ENCODE results near the gene PTPRD. TPM values are rescaled to one million over a fixed set of nuclear protein-coding genes. Genes with fewer than 3 reads are reported as not detected.

Gene PTPRD
- total and polyA plus RNA-seq, 2 donors (not counting 1 experiment from before 2014, with no cell fraction given) = 0.35 to 4.8 TPM

GRCh38 chr9:9679433-9679832, 933.4 kb downstream of the PTPRD start:
- H4K20me1 ChIP-seq (ENCODE audit: control insufficient read depth, extremely low read depth, insufficient read depth, low read length) = no peaks in the 10 kb centered on the region
- H3K4me3 ChIP-seq (replicated peaks in 1 of 4; ENCODE audit: control extremely low read depth in 1 of 4, insufficient read depth in 1 of 4, low read depth in 3 of 4, low read length in 4 of 4) = no peak overlapping the region
- H3K27ac ChIP-seq (ENCODE audit: insufficient read depth, low read length) = no peak overlapping the region
- TF ChIP-seq EZH2 (IDR thresholded peaks at IDR 0.05; ENCODE audit: low read length, missing control alignments) (no peak), CTCF (conservative IDR thresholded peaks at IDR 0.05 in 1 of 2, IDR thresholded peaks at IDR 0.05 in 1 of 2; ENCODE audit: low read depth in 1 of 2, low read length in 2 of 2) (no peak)
- no peaks in the 10 kb centered on the region for H3K9me3 ChIP-seq (ENCODE audit: control insufficient read depth, insufficient read depth, low read depth, low read length)
- H3K36me3 ChIP-seq (ENCODE audit: control insufficient read depth, insufficient read depth, low read length) = no peaks in the 10 kb centered on the region
- H3K79me2 ChIP-seq (ENCODE audit: control insufficient read depth, insufficient read depth, low read length) = no peaks in the 10 kb centered on the region
- H3K9ac ChIP-seq (ENCODE audit: insufficient read depth, low read length) = no peak overlapping the region
- no peak for DNase-seq (ENCODE audit: low read depth in 2 of 2)
- H3K27me3 ChIP-seq (ENCODE audit: control insufficient read depth, insufficient read depth, low read length) = no peaks in the 10 kb centered on the region
- no peaks in the 10 kb centered on the region for H3K4me1 ChIP-seq (ENCODE audit: control insufficient read depth, extremely low read depth, insufficient read depth, low read length)
- no peak overlapping the region for H2AFZ ChIP-seq (ENCODE audit: low read length)
- H3K4me2 ChIP-seq (ENCODE audit: extremely low read depth, insufficient read depth, low read length) = no peak overlapping the region

DNA sequence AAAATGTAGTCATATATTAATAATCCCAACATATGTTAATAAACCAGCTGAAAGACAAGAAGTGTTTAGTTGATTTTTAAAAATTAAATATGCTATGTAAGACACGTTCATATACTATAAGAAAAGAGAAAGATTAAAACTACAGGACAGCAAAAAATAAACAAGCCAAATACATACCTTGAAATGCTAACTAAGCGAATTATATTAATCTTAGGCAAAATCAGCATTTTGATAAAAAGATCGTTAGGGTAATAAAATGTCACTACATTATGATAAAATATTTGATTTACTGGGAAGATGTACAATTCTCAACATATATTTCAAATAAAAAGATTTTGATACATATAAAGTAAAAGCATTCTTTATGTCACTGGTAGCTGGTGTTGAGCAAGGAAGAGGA, 938.3 kb downstream of the PTPRD start:
- Histone ChIP-seq H3K9ac (ENCODE audit: insufficient read depth, low read length) (no peak overlapping the region), H3K27ac (ENCODE audit: insufficient read depth, low read length) (no peak overlapping the region), H3K27me3 (ENCODE audit: control insufficient read depth, insufficient read depth, low read length) (no peaks in the 10 kb centered on the region), H3K4me1 (ENCODE audit: control insufficient read depth, extremely low read depth, insufficient read depth, low read length) (no peaks in the 10 kb centered on the region), H3K4me2 (ENCODE audit: extremely low read depth, insufficient read depth, low read length) (no peak overlapping the region), H3K79me2 (ENCODE audit: control insufficient read depth, insufficient read depth, low read length) (no peaks in the 10 kb centered on the region), H4K20me1 (ENCODE audit: control insufficient read depth, extremely low read depth, insufficient read depth, low read length) (no peaks in the 10 kb centered on the region), H3K36me3 (ENCODE audit: control insufficient read depth, insufficient read depth, low read length) (no peaks in the 10 kb centered on the region), H2AFZ (ENCODE audit: low read length) (no peak overlapping the region), H3K9me3 (ENCODE audit: control insufficient read depth, insufficient read depth, low read depth, low read length) (no peaks in the 10 kb centered on the region), H3K4me3 (replicated peaks in 1 of 4; ENCODE audit: control extremely low read depth in 1 of 4, insufficient read depth in 1 of 4, low read depth in 3 of 4, low read length in 4 of 4) (no peak overlapping the region)
- TF ChIP-seq EZH2 (IDR thresholded peaks at IDR 0.05; ENCODE audit: low read length, missing control alignments) (no peak), CTCF (conservative IDR thresholded peaks at IDR 0.05 in 1 of 2, IDR thresholded peaks at IDR 0.05 in 1 of 2; ENCODE audit: low read depth in 1 of 2, low read length in 2 of 2) (no peak)
- no peak for DNase-seq (ENCODE audit: low read depth in 2 of 2)

GRCh38 chr9:9670454-9670853, 942.3 kb downstream of the PTPRD start:
- Histone ChIP-seq H2AFZ (ENCODE audit: low read length) (no peak overlapping the region), H3K4me2 (ENCODE audit: extremely low read depth, insufficient read depth, low read length) (no peak overlapping the region), H3K27ac (ENCODE audit: insufficient read depth, low read length) (no peak overlapping the region)

More at GRCh38 chr9:9670454-9670853, 942.3 kb downstream of the PTPRD start:
- Histone ChIP-seq H3K9me3 (ENCODE audit: control insufficient read depth, insufficient read depth, low read depth, low read length) (no peaks in the 10 kb centered on the region), H3K4me1 (ENCODE audit: control insufficient read depth, extremely low read depth, insufficient read depth, low read length) (no peaks in the 10 kb centered on the region), H3K9ac (ENCODE audit: insufficient read depth, low read length) (no peak overlapping the region), H3K36me3 (ENCODE audit: control insufficient read depth, insufficient read depth, low read length) (no peaks in the 10 kb centered on the region), H3K4me3 (replicated peaks in 1 of 4; ENCODE audit: control extremely low read depth in 1 of 4, insufficient read depth in 1 of 4, low read depth in 3 of 4, low read length in 4 of 4) (no peak overlapping the region), H4K20me1 (ENCODE audit: control insufficient read depth, extremely low read depth, insufficient read depth, low read length) (no peaks in the 10 kb centered on the region), H3K27me3 (ENCODE audit: control insufficient read depth, insufficient read depth, low read length) (no peaks in the 10 kb centered on the region), H3K79me2 (ENCODE audit: control insufficient read depth, insufficient read depth, low read length) (no peaks in the 10 kb centered on the region)
- TF ChIP-seq EZH2 (IDR thresholded peaks at IDR 0.05; ENCODE audit: low read length, missing control alignments) (no peak), CTCF (conservative IDR thresholded peaks at IDR 0.05 in 1 of 2, IDR thresholded peaks at IDR 0.05 in 1 of 2; ENCODE audit: low read depth in 1 of 2, low read length in 2 of 2) (no peak)
- no peak for DNase-seq (ENCODE audit: low read depth in 2 of 2)

Measured in fibroblast of lung (primary cell).